Measurements from ENCODE around the gene SHROOM1.

DNA sequence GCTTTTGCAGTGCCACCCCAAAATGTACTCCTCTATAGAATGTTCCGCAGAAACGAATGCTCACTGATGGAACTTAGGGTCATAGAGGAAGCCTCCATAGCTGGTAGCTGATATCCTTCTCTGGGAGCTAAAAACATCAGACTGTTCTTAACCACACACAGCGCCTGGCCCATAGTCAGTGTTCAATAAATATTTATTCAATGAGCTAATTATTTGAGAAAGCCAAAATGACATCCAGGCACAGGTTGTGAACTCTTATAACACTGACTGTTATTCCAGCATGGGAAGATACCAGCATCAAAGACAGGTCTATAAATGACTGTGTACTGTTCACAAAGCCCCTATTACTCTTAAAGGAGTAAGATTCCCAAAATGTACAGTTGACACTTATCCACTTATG, 22.9 kb upstream of the SHROOM1 start:
- no peak for TF ChIP-seq EZH2 (IDR thresholded peaks at IDR 0.05; ENCODE audit: borderline replicate concordance, low read depth, low read length, poor library complexity, severe bottlenecking)
- TF ChIP-seq, protein P1, sequence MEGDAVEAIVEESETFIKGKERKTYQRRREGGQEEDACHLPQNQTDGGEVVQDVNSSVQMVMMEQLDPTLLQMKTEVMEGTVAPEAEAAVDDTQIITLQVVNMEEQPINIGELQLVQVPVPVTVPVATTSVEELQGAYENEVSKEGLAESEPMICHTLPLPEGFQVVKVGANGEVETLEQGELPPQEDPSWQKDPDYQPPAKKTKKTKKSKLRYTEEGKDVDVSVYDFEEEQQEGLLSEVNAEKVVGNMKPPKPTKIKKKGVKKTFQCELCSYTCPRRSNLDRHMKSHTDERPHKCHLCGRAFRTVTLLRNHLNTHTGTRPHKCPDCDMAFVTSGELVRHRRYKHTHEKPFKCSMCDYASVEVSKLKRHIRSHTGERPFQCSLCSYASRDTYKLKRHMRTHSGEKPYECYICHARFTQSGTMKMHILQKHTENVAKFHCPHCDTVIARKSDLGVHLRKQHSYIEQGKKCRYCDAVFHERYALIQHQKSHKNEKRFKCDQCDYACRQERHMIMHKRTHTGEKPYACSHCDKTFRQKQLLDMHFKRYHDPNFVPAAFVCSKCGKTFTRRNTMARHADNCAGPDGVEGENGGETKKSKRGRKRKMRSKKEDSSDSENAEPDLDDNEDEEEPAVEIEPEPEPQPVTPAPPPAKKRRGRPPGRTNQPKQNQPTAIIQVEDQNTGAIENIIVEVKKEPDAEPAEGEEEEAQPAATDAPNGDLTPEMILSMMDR (conservative IDR thresholded peaks at IDR 0.05; ENCODE audit: low read depth, low read length), result no peak
